HG03039 (cell line): Measurements from ENCODE around the gene HMGN4.

Experiments used
- ATAC-seq: cut with Tn5 transposase; IDR thresholded peaks from one replicate; pipeline ENCODE4 v1.9.1; 2021; ENCODE audit warnings: mild to moderate bottlenecking, moderate library complexity; ENCODE audit not compliant: unreplicated experiment

Gene HMGN4

GRCh38 chr6:26576407-26576843 is 38.3 kb downstream of the HMGN4 start:
- ATAC-seq: no peak

- no peak for ATAC-seq
Observed at GRCh38 chr6:26576929-26577719, 39.0 kb downstream of the HMGN4 start.

GRCh38 chr6:26577720-26578072 is 39.5 kb downstream of the HMGN4 start:
- ATAC-seq: no peak

- no peak for ATAC-seq
Observed at GRCh38 chr6:26578279-26578678, 40.1 kb downstream of the HMGN4 start.

- no peak for ATAC-seq
Observed at GRCh38 chr6:26578741-26579140, 40.6 kb downstream of the HMGN4 start.

- ATAC-seq: no peak
Observed at GRCh38 chr6:26581164-26581915, 43.2 kb downstream of the HMGN4 start.

GRCh38 chr6:26588965-26589364 is 50.8 kb downstream of the HMGN4 start:
- no peak for ATAC-seq

- ATAC-seq: no peak
Observed at GRCh38 chr6:26592649-26593048, 54.5 kb downstream of the HMGN4 start.

- no peak for ATAC-seq
Observed at GRCh38 chr6:26593278-26594130, 55.3 kb downstream of the HMGN4 start.

GRCh38 chr6:26594131-26594498 is 55.9 kb downstream of the HMGN4 start:
- ATAC-seq: no peak

- no peak for ATAC-seq
Observed at GRCh38 chr6:26594730-26595632, 56.8 kb downstream of the HMGN4 start.

- peak; percentile 47 for ATAC-seq
Observed at GRCh38 chr6:26595669-26596269, 57.6 kb downstream of the HMGN4 start.
